GM12878 (cell line): ENCODE measurements around the gene SP110. TPM values are rescaled to one million over a fixed set of nuclear protein-coding genes. Genes with fewer than 3 reads are reported as not detected.
"Not testable (repeated sequence)": the region's sequence is repeated elsewhere in the genome, so short reads cannot be mapped to it uniquely, and the experiment has no call there.

ENCODE experiments used
- ATAC-seq: fragments of 200-7000 bp; cut with Tn5 transposase; 3 replicates; pipeline ENCODE4 v1.9.1; 2020; ENCODE audit warnings: mild to moderate bottlenecking, moderate library complexity
- BruUV-seq: library from RNA; stranded (reverse); fragments of 400-500 nt; replicated peaks from 2 replicates; lab custom pipeline; 2021; lab: Mats Ljungman, UMichigan
- CTCF ChIA-PET: fragments of 300-600 bp; sonication (Branson Sonifier 250); formaldehyde crosslinking; extraction: SDS; loops from one replicate; lab custom pipeline; 2021; ENCODE audit warnings: inconsistent platforms; lab: Yijun Ruan, JAX
- POLR2A ChIA-PET: fragments of 350-600 bp; formaldehyde crosslinking; extraction: SDS; loops from one replicate; lab custom pipeline; 2021; ENCODE audit warnings: inconsistent platforms; lab: Charles Lee
- RAD21 ChIA-PET: fragments of 300-600 bp; sonication (Branson Sonifier 250); formaldehyde crosslinking; loops from one replicate; lab custom pipeline; 2023; ENCODE audit warnings: antibody characterized with exemption; ENCODE audit not compliant: unreplicated experiment; lab: Charles Lee
- SMC1A ChIA-PET: fragments of 300-600 bp; sonication (Branson Sonifier 250); formaldehyde crosslinking; loops from one replicate; lab custom pipeline; 2023; ENCODE audit not compliant: unreplicated experiment, uncharacterized antibody; lab: Charles Lee
- DNase-seq: peaks from one replicate; pipeline ENCODE4 v3.0.0-alpha.2; 2011; ENCODE audit warnings: low read depth, low spot score
- FAIRE-seq: peaks from 3 replicates; lab custom pipeline; 2011; peaks lifted over from hg19 to GRCh38; lab: Jason Lieb, UNC
- H2AFZ ChIP-seq: 2 replicates; pipeline ENCODE4 v1.6.0; 2011; ENCODE audit warnings: low read depth, low read length, control low read depth; ENCODE audit not compliant: control insufficient read depth
- H3K27ac ChIP-seq: 2 replicates; pipeline ENCODE4 v1.5.1; 2011; ENCODE audit warnings: control low read depth; ENCODE audit not compliant: control insufficient read depth, insufficient read depth
- H3K27me3 ChIP-seq, 2 experiments: replicated peaks in 1 of 2; 2 replicates each; pipeline versions ENCODE4 v1.6.0 to v1.6.1; 2011; ENCODE audit warnings: low read length in 1 of 2; ENCODE audit not compliant: control insufficient read depth in 2 of 2, insufficient read depth in 2 of 2
- H3K36me3 ChIP-seq, 2 experiments: 2 replicates each; pipeline ENCODE4 v1.5.1; 2011; ENCODE audit warnings: low read length in 1 of 2; ENCODE audit not compliant: control insufficient read depth in 2 of 2, insufficient read depth in 2 of 2
- H3K4me1 ChIP-seq: 2 replicates; pipeline ENCODE4 v1.6.1; 2011; ENCODE audit warnings: mild to moderate bottlenecking, low read length, moderate library complexity, mixed read lengths; ENCODE audit not compliant: control insufficient read depth, insufficient read depth
- H3K4me2 ChIP-seq: 2 replicates; pipeline ENCODE4 v1.6.0; 2011; ENCODE audit warnings: control low read depth; ENCODE audit not compliant: control insufficient read depth, insufficient read depth
- H3K4me3 ChIP-seq: fragments of 200-600 bp; sonication (generic); 2 replicates; pipeline ENCODE4 v1.5.1; 2016
- H3K79me2 ChIP-seq: 2 replicates; pipeline ENCODE4 v1.6.0; 2011; ENCODE audit warnings: low read length; ENCODE audit not compliant: control insufficient read depth, insufficient read depth
- H3K9ac ChIP-seq: 2 replicates; pipeline ENCODE4 v1.8.0; 2011; ENCODE audit warnings: low read length, control low read depth, mixed read lengths; ENCODE audit not compliant: control insufficient read depth, insufficient read depth
- H3K9me3 ChIP-seq: replicated peaks from 3 replicates; pipeline ENCODE4 v1.5.1; 2011; ENCODE audit warnings: mild to moderate bottlenecking, low read length; ENCODE audit not compliant: control insufficient read depth, insufficient read depth
- H4K20me1 ChIP-seq: 2 replicates; pipeline ENCODE4 v1.6.0; 2011; ENCODE audit not compliant: control insufficient read depth, insufficient read depth
- BACH1 ChIP-seq: fragments of 450-650 bp; IDR thresholded peaks from 2 replicates; pipeline ENCODE4 v1.6.1; 2017; ENCODE audit warnings: mild to moderate bottlenecking, borderline replicate concordance
- BCL11A ChIP-seq: IDR thresholded peaks from 2 replicates; pipeline ENCODE4 v1.6.1; 2011; ENCODE audit warnings: low read depth, low read length
- BMI1 ChIP-seq: fragments of 450-650 bp; IDR thresholded peaks from 2 replicates; pipeline ENCODE4 v1.6.1; 2016; ENCODE audit warnings: mild to moderate bottlenecking, moderate library complexity, borderline replicate concordance
- CHD4 ChIP-seq: fragments of 200-600 bp; sonication (generic); IDR thresholded peaks from 2 replicates; pipeline ENCODE4 v1.6.1; 2016; ENCODE audit warnings: mild to moderate bottlenecking
- CREB1 ChIP-seq: IDR thresholded peaks from 2 replicates; pipeline ENCODE4 v1.6.1; 2012; ENCODE audit warnings: low read depth, mild to moderate bottlenecking, inconsistent platforms
- CREM ChIP-seq: IDR thresholded peaks from 2 replicates; pipeline ENCODE4 v1.6.1; 2014; ENCODE audit warnings: antibody characterized with exemption, low read depth
- EED ChIP-seq: sonication (generic); IDR thresholded peaks from 2 replicates; pipeline ENCODE4 v1.6.1; 2016; ENCODE audit warnings: antibody characterized with exemption, low read depth
- ESRRA ChIP-seq: IDR thresholded peaks from 2 replicates; pipeline ENCODE4 v1.6.1; 2012; ENCODE audit warnings: mild to moderate bottlenecking, low read length, improper control_type of control experiment
- HDGF ChIP-seq: fragments of 450-650 bp; IDR thresholded peaks from 2 replicates; pipeline ENCODE4 v1.6.1; 2016; ENCODE audit warnings: antibody characterized with exemption
- IKZF2 ChIP-seq, 2 experiments: fragments of 450-650 bp; IDR thresholded peaks; 2 replicates each; pipeline ENCODE4 v1.6.1; 2017; ENCODE audit warnings: mild to moderate bottlenecking in 2 of 2, moderate library complexity in 2 of 2
- IRF4 ChIP-seq: IDR thresholded peaks from 2 replicates; pipeline ENCODE4 v1.6.1; 2011; ENCODE audit warnings: low read depth, low read length
- MXI1 ChIP-seq: fragments of 150-350 bp; IDR thresholded peaks from 2 replicates; pipeline ENCODE4 v1.6.1; 2011; ENCODE audit warnings: low read depth, mild to moderate bottlenecking, inconsistent platforms, low read length, improper control_type of control experiment
- PAX5 ChIP-seq: IDR thresholded peaks from 2 replicates; pipeline ENCODE4 v1.6.1; 2011; ENCODE audit warnings: low read depth, low read length, borderline replicate concordance
- RUNX3 ChIP-seq: IDR thresholded peaks from 2 replicates; pipeline ENCODE4 v1.6.1; 2012; ENCODE audit warnings: low read length, inconsistent platforms
- SIX5 ChIP-seq: IDR thresholded peaks from 2 replicates; pipeline ENCODE4 v1.6.1; 2011; ENCODE audit warnings: mild to moderate bottlenecking, low read depth, low read length, moderate library complexity; ENCODE audit not compliant: severe bottlenecking
- SP1 ChIP-seq: IDR thresholded peaks from one replicate; pipeline ENCODE4 v1.6.1; 2011; ENCODE audit warnings: low read depth, low read length
- SPI1 ChIP-seq: IDR thresholded peaks from 2 replicates; pipeline ENCODE4 v1.6.1; 2011; ENCODE audit warnings: low read depth, mild to moderate bottlenecking, low read length, moderate library complexity, borderline replicate concordance; ENCODE audit not compliant: insufficient read depth
- STAT1 ChIP-seq: fragments of 450-650 bp; conservative IDR thresholded peaks from 2 replicates; pipeline ENCODE4 v1.6.1; 2014; ENCODE audit warnings: antibody characterized with exemption, mild to moderate bottlenecking
- WGBS: methylation state at CpG from one replicate; pipeline ENCODE4 v1.1.6; 2016; ENCODE audit warnings: low lambda C conversion rate; ENCODE audit not compliant: insufficient replicate concordance, insufficient coverage; ENCODE audit errors: missing lambda C conversion rate; 5-methylcytosine and 5-hydroxymethylcytosine counted together
- in situ Hi-C: fragments of 300-500 bp; cut with MboI; formaldehyde crosslinking; loops from 9 replicates; pipeline ENCODE4 v1.14.3; 2018; ENCODE audit warnings: mixed read lengths
- intact Hi-C: fragments of 100-400 bp; cut with micrococcal nuclease; formaldehyde crosslinking; loops from one replicate; pipeline ENCODE4 v1.14.2; 2022; ENCODE audit not compliant: unreplicated experiment
- polyA plus RNA-seq, 11 experiments: library from polyadenylated mRNA; depleted of rRNA in 4 of 11; unstranded in 6 of 11; stranded (reverse) in 5 of 11; fragments of >200 nt; fragmentation: Nextera tagmentation in 4 of 11; fragmentation: Illumina TruSeq in 1 of 11; extraction: Ambion mirVana in 4 of 11; extraction: Trizol in 1 of 11; gene quantifications; 1 replicate in 1 of 11; 2 replicates in 10 of 11; pipeline versions ENCODE4 v1.2.1 to v1.2.3, GENCODE V29; 2011 to 2016; ENCODE audit warnings: inconsistent platforms in 2 of 11, missing spikeins in 2 of 11, low read depth in 1 of 11
- total RNA-seq, 4 experiments: library from RNA; depleted of rRNA in 3 of 4; stranded (reverse); fragments of >200 nt in 3 of 4; fragmentation: Illumina TruSeq in 1 of 4; extraction: Trizol in 1 of 4; gene quantifications; 2 replicates each; pipeline versions ENCODE4 v1.2.1 to v1.2.3, GENCODE V29; 2013 to 2021
- TF ChIP-seq, protein P1 (sequence below): fragments of 450-650 bp; formaldehyde crosslinking; IDR thresholded peaks from 2 replicates; pipeline ENCODE4 v1.4.0; 2022; ENCODE audit warnings: mild to moderate bottlenecking, moderate library complexity
- TF ChIP-seq, protein P2 (sequence below): fragments of 450-650 bp; IDR thresholded peaks from 2 replicates; pipeline ENCODE4 v1.6.1; 2017; ENCODE audit warnings: borderline replicate concordance
- TF ChIP-seq, protein P3 (sequence below): IDR thresholded peaks from 2 replicates; pipeline ENCODE4 v1.6.1; 2011; ENCODE audit warnings: borderline replicate concordance, low read depth, mild to moderate bottlenecking, moderate library complexity, low read length; ENCODE audit not compliant: insufficient read depth, poor library complexity, severe bottlenecking

Gene SP110
- total and polyA plus RNA-seq, 10 of the 15 experiments (the other 5 are each of a cell fraction or from before 2014, with no cell fraction given), result 81.2 to 149 (median 100) TPM

DNA sequence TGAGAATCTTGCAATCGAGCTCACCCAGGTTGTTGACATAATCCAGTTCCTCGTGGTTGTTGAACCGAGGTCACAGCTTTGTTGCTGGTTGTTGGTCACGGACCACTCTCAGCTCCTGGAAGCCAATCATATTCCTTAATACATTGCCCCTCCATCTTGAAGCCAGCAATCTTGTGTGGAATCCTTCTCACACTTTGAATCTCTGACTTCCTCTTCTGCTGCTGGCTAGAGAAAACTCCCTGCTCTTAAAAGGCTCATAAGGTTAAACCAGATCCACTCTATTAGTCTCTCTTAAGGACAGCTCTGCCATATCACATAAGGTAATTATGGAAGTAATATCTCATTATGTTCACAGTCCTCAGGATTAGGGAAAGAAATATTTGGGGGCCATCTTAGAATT, 46.9 kb upstream of the SP110 start (continued):
- TF ChIP-seq, protein P1, sequence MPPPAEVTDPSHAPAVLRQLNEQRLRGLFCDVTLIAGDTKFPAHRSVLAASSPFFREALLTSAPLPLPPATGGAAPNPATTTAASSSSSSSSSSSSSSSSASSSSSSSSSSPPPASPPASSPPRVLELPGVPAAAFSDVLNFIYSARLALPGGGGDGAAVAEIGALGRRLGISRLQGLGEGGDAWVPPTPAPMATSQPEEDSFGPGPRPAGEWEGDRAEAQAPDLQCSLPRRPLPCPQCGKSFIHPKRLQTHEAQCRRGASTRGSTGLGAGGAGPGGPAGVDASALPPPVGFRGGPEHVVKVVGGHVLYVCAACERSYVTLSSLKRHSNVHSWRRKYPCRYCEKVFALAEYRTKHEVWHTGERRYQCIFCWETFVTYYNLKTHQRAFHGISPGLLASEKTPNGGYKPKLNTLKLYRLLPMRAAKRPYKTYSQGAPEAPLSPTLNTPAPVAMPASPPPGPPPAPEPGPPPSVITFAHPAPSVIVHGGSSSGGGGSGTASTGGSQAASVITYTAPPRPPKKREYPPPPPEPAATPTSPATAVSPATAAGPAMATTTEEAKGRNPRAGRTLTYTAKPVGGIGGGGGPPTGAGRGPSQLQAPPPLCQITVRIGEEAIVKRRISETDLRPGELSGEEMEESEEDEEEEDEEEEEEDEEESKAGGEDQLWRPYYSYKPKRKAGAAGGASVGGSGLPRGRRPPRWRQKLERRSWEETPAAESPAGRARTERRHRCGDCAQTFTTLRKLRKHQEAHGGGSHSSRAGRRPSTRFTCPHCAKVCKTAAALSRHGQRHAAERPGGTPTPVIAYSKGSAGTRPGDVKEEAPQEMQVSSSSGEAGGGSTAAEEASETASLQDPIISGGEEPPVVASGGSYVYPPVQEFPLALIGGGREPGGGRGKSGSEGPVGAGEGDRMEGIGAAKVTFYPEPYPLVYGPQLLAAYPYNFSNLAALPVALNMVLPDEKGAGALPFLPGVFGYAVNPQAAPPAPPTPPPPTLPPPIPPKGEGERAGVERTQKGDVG, result no peak
- TF ChIP-seq, protein P2, sequence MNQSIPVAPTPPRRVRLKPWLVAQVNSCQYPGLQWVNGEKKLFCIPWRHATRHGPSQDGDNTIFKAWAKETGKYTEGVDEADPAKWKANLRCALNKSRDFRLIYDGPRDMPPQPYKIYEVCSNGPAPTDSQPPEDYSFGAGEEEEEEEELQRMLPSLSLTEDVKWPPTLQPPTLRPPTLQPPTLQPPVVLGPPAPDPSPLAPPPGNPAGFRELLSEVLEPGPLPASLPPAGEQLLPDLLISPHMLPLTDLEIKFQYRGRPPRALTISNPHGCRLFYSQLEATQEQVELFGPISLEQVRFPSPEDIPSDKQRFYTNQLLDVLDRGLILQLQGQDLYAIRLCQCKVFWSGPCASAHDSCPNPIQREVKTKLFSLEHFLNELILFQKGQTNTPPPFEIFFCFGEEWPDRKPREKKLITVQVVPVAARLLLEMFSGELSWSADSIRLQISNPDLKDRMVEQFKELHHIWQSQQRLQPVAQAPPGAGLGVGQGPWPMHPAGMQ, result no peak
- TF ChIP-seq HDGF, result peak; percentile 32; the same call in 1 of the 2 replicates
- TF ChIP-seq CREM, result no peak
- no peak for TF ChIP-seq IRF4
- TF ChIP-seq BACH1, result no peak
- no peak for TF ChIP-seq ESRRA
- peak; percentile 13 to 39; a peak in 1 of 4 replicates for TF ChIP-seq IKZF2 (IDR thresholded peaks at IDR 0.05)
- no peak for TF ChIP-seq SP1
- no peak for TF ChIP-seq CHD4
- TF ChIP-seq EED, result no peak
- no peak for TF ChIP-seq BCL11A
- TF ChIP-seq, protein P3, sequence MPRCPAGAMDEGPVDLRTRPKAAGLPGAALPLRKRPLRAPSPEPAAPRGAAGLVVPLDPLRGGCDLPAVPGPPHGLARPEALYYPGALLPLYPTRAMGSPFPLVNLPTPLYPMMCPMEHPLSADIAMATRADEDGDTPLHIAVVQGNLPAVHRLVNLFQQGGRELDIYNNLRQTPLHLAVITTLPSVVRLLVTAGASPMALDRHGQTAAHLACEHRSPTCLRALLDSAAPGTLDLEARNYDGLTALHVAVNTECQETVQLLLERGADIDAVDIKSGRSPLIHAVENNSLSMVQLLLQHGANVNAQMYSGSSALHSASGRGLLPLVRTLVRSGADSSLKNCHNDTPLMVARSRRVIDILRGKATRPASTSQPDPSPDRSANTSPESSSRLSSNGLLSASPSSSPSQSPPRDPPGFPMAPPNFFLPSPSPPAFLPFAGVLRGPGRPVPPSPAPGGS, result no peak
- no peak for TF ChIP-seq STAT1
- no peak for TF ChIP-seq SIX5
- TF ChIP-seq PAX5, result no peak
- TF ChIP-seq SPI1, result peak; percentile 83
- 0 out of 2 replicates have a peak, but pooled peaks have one; percentile 11 for TF ChIP-seq RUNX3
- TF ChIP-seq CREB1, result no peak
- no peak for TF ChIP-seq BMI1
- TF ChIP-seq MXI1, result no peak

DNA sequence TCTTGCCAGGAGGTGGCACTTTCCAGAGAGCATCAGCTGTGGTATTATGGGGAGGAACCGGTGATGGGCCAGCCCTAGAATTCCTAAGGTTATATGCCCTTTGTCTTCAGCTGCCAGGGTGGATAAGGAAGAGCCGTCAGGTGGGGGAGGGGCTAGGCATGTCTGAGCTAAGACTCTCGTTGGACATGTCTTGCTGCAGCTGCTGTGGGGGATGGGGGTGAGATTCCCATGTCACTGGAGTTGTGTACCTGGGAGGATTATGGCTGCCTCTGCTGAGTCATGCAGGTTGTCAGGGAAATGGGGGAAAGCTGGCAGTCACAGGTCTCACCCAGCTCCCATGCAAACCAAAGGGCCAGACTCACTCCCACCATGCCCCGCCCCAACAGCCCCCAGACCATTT, 45.2 kb upstream of the SP110 start:
- in situ Hi-C loops, H3K27me3 ChIP-seq, H3K79me2 ChIP-seq, H3K4me2 ChIP-seq, H4K20me1 ChIP-seq, ATAC-seq, H2AFZ ChIP-seq, H3K9ac ChIP-seq, DNase-seq, H3K36me3 ChIP-seq, H3K9me3 ChIP-seq, FAIRE-seq, H3K4me3 ChIP-seq, H3K27ac ChIP-seq, BruUV-seq: not testable (repeated sequence)
- CTCF ChIA-PET, result interaction anchor here (1.6 kb wide), 1 partner anchor 9 kb away, joined by 4 read pairs; no protein-coding TSS in a partner anchor
- intact Hi-C loops, result loop anchor here (5.0 kb wide), 2 partner anchors 152 to 347 kb away; partner anchors contain the start of gene SP100
- SMC1A ChIA-PET, result interaction anchor here (1.0 to 1.8 kb wide), 4 partner anchors 37 to 56 kb away, joined by 3 to 6 read pairs (median 3); partner anchors contain the start of genes SP110 and SP140
- RAD21 ChIA-PET, result interaction anchor here (0.6 kb wide), 1 partner anchor 61 kb away, joined by 3 read pairs; no protein-coding TSS in a partner anchor
- 81% methylated on average over 4 of the region's 4 CpGs for WGBS
- peaks cover 28% of the 10 kb centered on the region for H3K4me1 ChIP-seq
- POLR2A ChIA-PET, result interaction anchor here (0.5 to 1.5 kb wide), 2 partner anchors 32 to 918 kb away, joined by 3 to 6 read pairs; no protein-coding TSS in a partner anchor
